Measurements from ENCODE around the gene C5orf24.
"Not testable (repeated sequence)": the region's sequence is repeated elsewhere in the genome, so short reads cannot be mapped to it uniquely, and the experiment has no call there.

C5orf24 gene

GRCh38 chr5:134838361-134838760, 7.4 kb upstream of the C5orf24 start:
- H3K27ac Mint-ChIP-seq = not testable (repeated sequence)

GRCh38 chr5:134840811-134841210, 5.0 kb upstream of the C5orf24 start:
- H3K9me3 Mint-ChIP-seq = no peaks in the 10 kb centered on the region
- no peak overlapping the region for H3K4me3 Mint-ChIP-seq
- peaks cover 10% of the 10 kb centered on the region for H3K4me1 Mint-ChIP-seq (ENCODE audit: low read depth)
- no peak overlapping the region for H3K27ac Mint-ChIP-seq
- DNase-seq = no peak
- no peaks in the 10 kb centered on the region for H3K27me3 Mint-ChIP-seq
- H3K36me3 Mint-ChIP-seq (ENCODE audit: low read depth) = peaks cover 67% of the 10 kb centered on the region

More at GRCh38 chr5:134838361-134838760, 7.4 kb upstream of the C5orf24 start:
- not testable (repeated sequence) for DNase-seq; H3K27me3 Mint-ChIP-seq; H3K9me3 Mint-ChIP-seq; H3K4me1 Mint-ChIP-seq (ENCODE audit: low read depth); H3K4me3 Mint-ChIP-seq
- H3K36me3 Mint-ChIP-seq (ENCODE audit: low read depth) = peaks cover 71% of the 10 kb centered on the region

DNA sequence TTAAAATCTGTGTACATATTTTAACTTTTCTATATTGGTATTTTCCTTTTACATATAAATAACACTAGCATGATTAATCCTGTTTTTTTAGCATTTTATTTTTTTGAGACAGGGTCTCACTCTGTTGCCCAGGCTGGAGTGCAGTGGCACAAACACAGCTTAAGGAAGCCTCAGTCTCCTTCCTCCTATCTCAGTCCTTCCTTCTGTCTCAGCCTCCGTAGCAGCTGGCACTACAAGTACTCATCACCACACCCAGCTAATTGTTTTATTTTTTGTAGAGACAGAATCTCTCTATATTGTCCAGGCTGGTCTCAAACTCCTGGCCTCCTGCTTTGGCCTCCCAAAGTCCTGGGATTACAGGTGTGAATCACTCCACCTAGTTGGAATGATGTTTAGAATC, 1.5 kb upstream of the C5orf24 start:
- Mint-ChIP-seq H3K27me3 (no peaks in the 10 kb centered on the region), H3K4me3 (no peak overlapping the region), H3K4me1 (ENCODE audit: low read depth) (peaks cover 27% of the 10 kb centered on the region), H3K36me3 (ENCODE audit: low read depth) (peaks cover 72% of the 10 kb centered on the region), H3K27ac (peak overlapping the region; percentile 95), H3K9me3 (no peaks in the 10 kb centered on the region)
- DNase-seq = no peak

DNA sequence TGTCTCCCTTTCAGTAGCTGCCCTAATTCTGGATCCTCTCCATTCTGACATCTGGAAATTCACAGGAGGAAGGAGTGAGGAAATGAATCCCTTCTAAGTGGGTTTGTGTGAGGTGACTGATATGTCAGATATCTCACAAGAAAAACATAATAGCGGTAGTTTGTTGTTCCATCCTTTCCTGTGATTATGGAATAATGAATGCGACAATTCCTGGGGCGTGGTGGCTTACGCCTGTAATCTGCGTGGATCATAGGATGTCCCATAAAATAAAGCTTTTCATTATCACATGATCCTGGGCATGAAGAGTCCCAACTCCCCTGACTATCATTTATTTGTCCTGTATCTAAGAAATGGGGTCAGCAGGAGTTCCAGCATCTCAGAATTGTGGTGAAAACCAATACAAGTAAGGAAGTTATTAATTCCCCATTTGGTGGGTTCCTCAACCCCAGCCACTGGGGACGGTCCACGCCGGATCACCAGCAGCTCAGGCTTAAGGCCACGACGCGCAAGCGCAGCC, 375 bp upstream of the C5orf24 start:
- Mint-ChIP-seq H3K27me3 (no peaks in the 10 kb centered on the region), H3K9me3 (no peaks in the 10 kb centered on the region), H3K4me3 (peak overlapping the region; percentile 89), H3K4me1 (ENCODE audit: low read depth) (peaks cover 33% of the 10 kb centered on the region), H3K27ac (peak overlapping the region; percentile 95), H3K36me3 (ENCODE audit: low read depth) (peaks cover 69% of the 10 kb centered on the region)
- no peak for DNase-seq

GRCh38 chr5:134846641-134846960, 833 bp downstream of the C5orf24 start:
- Mint-ChIP-seq H3K4me3 (peak overlapping the region; percentile 89), H3K4me1 (ENCODE audit: low read depth) (peaks cover 42% of the 10 kb centered on the region), H3K27ac (peak overlapping the region; percentile 95), H3K9me3 (no peaks in the 10 kb centered on the region), H3K27me3 (no peaks in the 10 kb centered on the region), H3K36me3 (ENCODE audit: low read depth) (peaks cover 70% of the 10 kb centered on the region)
- DNase-seq = no peak

- H3K4me1 Mint-ChIP-seq (ENCODE audit: low read depth) = peaks cover 55% of the 10 kb centered on the region
- not testable (repeated sequence) for H3K9me3 Mint-ChIP-seq, H3K4me3 Mint-ChIP-seq, H3K27me3 Mint-ChIP-seq, DNase-seq
- H3K27ac Mint-ChIP-seq = peak overlapping the region; percentile 59
- peaks cover 88% of the 10 kb centered on the region for H3K36me3 Mint-ChIP-seq (ENCODE audit: low read depth)
Observed at GRCh38 chr5:134849434-134849933, 3.7 kb downstream of the C5orf24 start.

- no peaks in the 10 kb centered on the region for H3K27me3 Mint-ChIP-seq
Observed at GRCh38 chr5:134851307-134851923, 5.6 kb downstream of the C5orf24 start.

GRCh38 chr5:134856465-134856864, 10.7 kb downstream of the C5orf24 start:
- H3K9me3 Mint-ChIP-seq, H3K27ac Mint-ChIP-seq, H3K27me3 Mint-ChIP-seq, DNase-seq, H3K4me3 Mint-ChIP-seq: not testable (repeated sequence)
- peaks cover 26% of the 10 kb centered on the region for H3K4me1 Mint-ChIP-seq (ENCODE audit: low read depth)
- peaks cover 81% of the 10 kb centered on the region for H3K36me3 Mint-ChIP-seq (ENCODE audit: low read depth)

More at GRCh38 chr5:134851307-134851923, 5.6 kb downstream of the C5orf24 start:
- no peaks in the 10 kb centered on the region for H3K9me3 Mint-ChIP-seq
- H3K36me3 Mint-ChIP-seq (ENCODE audit: low read depth) = peaks cover 88% of the 10 kb centered on the region
- H3K4me3 Mint-ChIP-seq = no peak overlapping the region
- no peak for DNase-seq
- H3K27ac Mint-ChIP-seq = peak overlapping the region; percentile 78
- peaks cover 54% of the 10 kb centered on the region for H3K4me1 Mint-ChIP-seq (ENCODE audit: low read depth)

GRCh38 chr5:134857401-134857800, 11.6 kb downstream of the C5orf24 start:
- no peak overlapping the region for H3K4me3 Mint-ChIP-seq
- H3K27ac Mint-ChIP-seq = peak overlapping the region; percentile 10
- H3K9me3 Mint-ChIP-seq = no peaks in the 10 kb centered on the region
- peaks cover 20% of the 10 kb centered on the region for H3K4me1 Mint-ChIP-seq (ENCODE audit: low read depth)
- H3K27me3 Mint-ChIP-seq = no peaks in the 10 kb centered on the region
- no peak for DNase-seq
- H3K36me3 Mint-ChIP-seq (ENCODE audit: low read depth) = peaks cover 78% of the 10 kb centered on the region

DNA sequence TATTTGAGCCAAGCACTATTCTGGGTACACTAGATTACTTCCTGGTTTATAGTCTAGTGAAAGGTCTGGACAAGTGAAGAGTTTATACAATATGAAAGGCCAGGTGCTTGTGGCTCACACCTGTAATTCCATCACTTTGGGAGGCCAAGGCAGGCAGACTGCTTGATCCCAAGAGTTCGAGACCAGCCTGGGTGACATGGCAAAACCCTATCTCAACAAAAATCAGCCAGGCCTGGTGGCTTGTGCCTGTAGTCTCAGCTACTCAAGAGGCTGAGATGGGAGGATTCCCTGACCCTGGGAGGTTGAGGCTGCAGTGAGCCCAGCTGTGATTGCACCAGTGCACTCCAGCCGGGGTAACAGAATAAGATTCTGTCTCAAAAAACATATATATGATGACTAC, 18.9 kb downstream of the C5orf24 start:
- Mint-ChIP-seq H3K4me3 (no peak overlapping the region), H3K27ac (no peak overlapping the region), H3K9me3 (no peaks in the 10 kb centered on the region), H3K27me3 (no peaks in the 10 kb centered on the region), H3K36me3 (ENCODE audit: low read depth) (peaks cover 28% of the 10 kb centered on the region), H3K4me1 (ENCODE audit: low read depth) (no peaks in the 10 kb centered on the region)
- no peak for DNase-seq

- no peaks in the 10 kb centered on the region for H3K9me3 Mint-ChIP-seq
- peaks cover 36% of the 10 kb centered on the region for H3K4me1 Mint-ChIP-seq (ENCODE audit: low read depth)
- peak overlapping the region; percentile 97 for H3K27ac Mint-ChIP-seq
- H3K27me3 Mint-ChIP-seq = no peaks in the 10 kb centered on the region
- H3K4me3 Mint-ChIP-seq = peak overlapping the region; percentile 96
- peak; percentile 39 for DNase-seq
- H3K36me3 Mint-ChIP-seq (ENCODE audit: low read depth) = peaks cover 27% of the 10 kb centered on the region
Observed at GRCh38 chr5:134873494-134873893, 27.7 kb downstream of the C5orf24 start.

DNA sequence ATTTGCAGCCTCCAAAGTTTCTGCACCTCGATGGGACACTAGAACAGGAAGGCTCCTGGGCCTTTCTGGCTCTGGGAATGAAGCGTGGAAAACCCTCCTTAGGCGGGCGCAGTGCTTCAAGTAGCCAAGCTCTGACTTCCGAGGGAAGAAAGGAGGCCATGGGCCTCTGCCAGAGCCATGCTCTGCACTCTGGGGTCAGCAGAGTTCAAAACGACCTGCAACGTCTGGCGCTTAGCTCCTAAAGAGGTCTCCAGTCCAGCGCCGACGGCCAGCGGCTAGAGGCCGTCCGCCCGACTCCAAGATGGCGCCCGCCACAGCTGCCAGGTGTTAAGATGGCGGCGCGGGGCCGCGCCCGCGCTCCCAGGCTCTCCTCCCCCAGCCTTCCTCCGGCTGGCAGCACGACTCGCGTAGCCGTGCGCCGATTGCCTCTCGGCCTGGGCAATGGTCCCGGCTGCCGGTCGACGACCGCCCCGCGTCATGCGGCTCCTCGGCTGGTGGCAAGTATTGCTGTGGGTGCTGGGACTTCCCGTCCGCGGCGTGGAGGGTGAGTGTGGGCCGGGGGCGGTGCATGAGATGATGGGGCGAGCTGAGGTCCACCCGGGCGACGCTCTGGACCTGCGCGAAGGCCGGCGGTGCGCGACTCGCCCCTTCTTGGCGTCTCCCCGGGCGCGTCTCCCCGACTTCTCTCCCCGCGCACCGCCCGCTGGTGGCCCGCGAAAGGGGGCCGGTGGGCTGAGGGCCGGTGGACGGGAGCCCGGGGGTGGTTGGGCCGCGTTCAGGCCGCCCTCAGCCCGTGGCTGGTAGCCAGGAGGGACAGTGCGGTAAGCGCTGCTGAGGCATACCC, 28.4 kb downstream of the C5orf24 start, which contains the start of gene TXNDC15:
TXNDC15 (plus strand) TSS at position 385 of the 844 bp plus-strand sequence; CDS start at position 442, 57 bp downstream.
- H3K27ac Mint-ChIP-seq = peak within 1 kb of the TSS; percentile 97
- no peaks in the 10 kb centered on the region for H3K27me3 Mint-ChIP-seq
- peak; percentile 89 for DNase-seq
- H3K4me3 Mint-ChIP-seq = peak within 1 kb of the TSS; percentile 96
- peaks cover 42% of the 10 kb centered on the region for H3K4me1 Mint-ChIP-seq (ENCODE audit: low read depth)
- H3K9me3 Mint-ChIP-seq = no peaks in the 10 kb centered on the region
- H3K36me3 Mint-ChIP-seq (ENCODE audit: low read depth) = peaks cover 33% of the 10 kb centered on the region

- Mint-ChIP-seq H3K4me1 (ENCODE audit: low read depth) (peaks cover 48% of the 10 kb centered on the region), H3K36me3 (ENCODE audit: low read depth) (peaks cover 41% of the 10 kb centered on the region)
Observed at GRCh38 chr5:134874831-134875655, 29.3 kb downstream of the C5orf24 start.

GRCh38 chr5:134877159-134877558, 31.4 kb downstream of the C5orf24 start:
- no peak for DNase-seq
- Mint-ChIP-seq H3K9me3 (no peaks in the 10 kb centered on the region), H3K27me3 (no peaks in the 10 kb centered on the region), H3K4me3 (no peak overlapping the region), H3K4me1 (ENCODE audit: low read depth) (peaks cover 53% of the 10 kb centered on the region), H3K36me3 (ENCODE audit: low read depth) (peaks cover 46% of the 10 kb centered on the region), H3K27ac (peak overlapping the region; percentile 63)

More at GRCh38 chr5:134874831-134875655, 29.3 kb downstream of the C5orf24 start:
- DNase-seq = peak; percentile 70
- no peaks in the 10 kb centered on the region for H3K27me3 Mint-ChIP-seq
- H3K4me3 Mint-ChIP-seq = peak overlapping the region; percentile 96
- H3K27ac Mint-ChIP-seq = peak overlapping the region; percentile 97
- H3K9me3 Mint-ChIP-seq = no peaks in the 10 kb centered on the region
